ENCODE measurements around the gene ADPRH. TPM values are rescaled to one million over a fixed set of nuclear protein-coding genes. Genes with fewer than 3 reads are reported as not detected.

The ADPRH gene
- polyA plus RNA-seq, 3 donors: 10.6 to 37.8 (median 31.5) TPM

GRCh38 chr3:119530456-119530855, 48.8 kb upstream of the ADPRH start:
- Mint-ChIP-seq H3K36me3 (peaks cover 2 to 3% of the 10 kb centered on the region in 2 donors), H3K27me3 (ENCODE audit: low read depth in 3 of 3) (no peaks in the 10 kb centered on the region), H3K4me3 (no peak overlapping the region), H3K27ac (no peak overlapping the region), H3K9me3 (no peaks in the 10 kb centered on the region), H3K4me1 (no peaks in the 10 kb centered on the region)
- no peaks in the 10 kb centered on the region for H4K20me1 ChIP-seq (ENCODE audit: insufficient read depth, low read length)
- no peak overlapping the region for H3K4me2 ChIP-seq (replicated peaks; ENCODE audit: extremely low read depth, low read length, poor library complexity, severe bottlenecking)
- H3K36me3 ChIP-seq (replicated peaks in 1 of 2; ENCODE audit: control insufficient read depth in 1 of 2, insufficient read depth in 2 of 2, low read length in 2 of 2): peaks cover 0 to 1% of the 10 kb centered on the region in 2 donors
- no peaks in the 10 kb centered on the region for H3K27me3 ChIP-seq (ENCODE audit: control insufficient read depth in 2 of 2, insufficient read depth in 2 of 2, low read length in 2 of 2)
- H3K27ac ChIP-seq (ENCODE audit: low read depth in 1 of 2, low read length in 2 of 2): no peak overlapping the region
- H3K79me2 ChIP-seq (ENCODE audit: insufficient read depth, low read length): no peaks in the 10 kb centered on the region
- TF ChIP-seq CTCF (IDR thresholded peaks at IDR 0.05): no peak
- no CpG with 5 or more reads among the region's 2 CpGs for WGBS (ENCODE audit: insufficient coverage)
- H3K4me1 ChIP-seq (ENCODE audit: control insufficient read depth in 1 of 2, insufficient read depth in 2 of 2, low read length in 2 of 2): no peaks in the 10 kb centered on the region
- no peaks in the 10 kb centered on the region for H3K9me3 ChIP-seq (replicated peaks in 1 of 2; ENCODE audit: control insufficient read depth in 1 of 2, insufficient read depth in 1 of 2, low read length in 2 of 2)
- no peak for DNase-seq
- no peak overlapping the region for H3K9ac ChIP-seq (ENCODE audit: insufficient read depth, low read length, poor library complexity, severe bottlenecking)
- intact Hi-C loops (cut with micrococcal nuclease): no loop called here
- no peak overlapping the region for H2AFZ ChIP-seq (ENCODE audit: insufficient read depth, low read depth, low read length, poor library complexity, severe bottlenecking)
- H3K4me3 ChIP-seq (replicated peaks in 1 of 3; ENCODE audit: low read depth in 2 of 3, low read length in 3 of 3): no peak overlapping the region

GRCh38 chr3:119531151-119531550, 48.1 kb upstream of the ADPRH start:
- Mint-ChIP-seq H3K4me1 (no peaks in the 10 kb centered on the region), H3K36me3 (no peaks in the 10 kb centered on the region), H3K9me3 (no peaks in the 10 kb centered on the region), H3K27ac (no peak overlapping the region), H3K4me3 (no peak overlapping the region), H3K27me3 (ENCODE audit: low read depth in 3 of 3) (no peaks in the 10 kb centered on the region)
- H3K27ac ChIP-seq (ENCODE audit: low read depth in 1 of 2, low read length in 2 of 2): no peak overlapping the region
- H3K9ac ChIP-seq (ENCODE audit: insufficient read depth, low read length, poor library complexity, severe bottlenecking): no peak overlapping the region
- no peak for TF ChIP-seq CTCF (IDR thresholded peaks at IDR 0.05)
- no peaks in the 10 kb centered on the region for H3K79me2 ChIP-seq (ENCODE audit: insufficient read depth, low read length)
- WGBS (ENCODE audit: insufficient coverage): no CpG with 5 or more reads among the region's 4 CpGs
- no peaks in the 10 kb centered on the region for H3K4me1 ChIP-seq (ENCODE audit: control insufficient read depth in 1 of 2, insufficient read depth in 2 of 2, low read length in 2 of 2)
- H3K4me3 ChIP-seq (replicated peaks in 1 of 3; ENCODE audit: low read depth in 2 of 3, low read length in 3 of 3): no peak overlapping the region
- H4K20me1 ChIP-seq (ENCODE audit: insufficient read depth, low read length): no peaks in the 10 kb centered on the region
- no peak overlapping the region for H2AFZ ChIP-seq (ENCODE audit: insufficient read depth, low read depth, low read length, poor library complexity, severe bottlenecking)
- DNase-seq: no peak
- H3K36me3 ChIP-seq (replicated peaks in 1 of 2; ENCODE audit: control insufficient read depth in 1 of 2, insufficient read depth in 2 of 2, low read length in 2 of 2): no peaks in the 10 kb centered on the region
- no peak overlapping the region for H3K4me2 ChIP-seq (replicated peaks; ENCODE audit: extremely low read depth, low read length, poor library complexity, severe bottlenecking)
- no peaks in the 10 kb centered on the region for H3K9me3 ChIP-seq (replicated peaks in 1 of 2; ENCODE audit: control insufficient read depth in 1 of 2, insufficient read depth in 1 of 2, low read length in 2 of 2)
- H3K27me3 ChIP-seq (ENCODE audit: control insufficient read depth in 2 of 2, insufficient read depth in 2 of 2, low read length in 2 of 2): no peaks in the 10 kb centered on the region
- intact Hi-C loops (cut with micrococcal nuclease): no loop called here

All from CD14-positive monocyte (primary cell).